Naive thymus-derived CD4-positive, alpha-beta T cell (primary cell): Measurements from ENCODE around the gene IGHMBP2. TPM values are rescaled to one million over a fixed set of nuclear protein-coding genes. Genes with fewer than 3 reads are reported as not detected.
"Not testable (repeated sequence)": the region's sequence is repeated elsewhere in the genome, so short reads cannot be mapped to it uniquely, and the experiment has no call there.

Experiments
- ATAC-seq: fragments of 150-1000 bp; cut with Tn5 transposase; 2 replicates; pipeline ENCODE4 v1.10.0; 2021; ENCODE audit warnings: mild to moderate bottlenecking, moderate library complexity
- CTCF ChIA-PET: fragments of 350-600 bp; sonication (Branson Sonifier 250); formaldehyde crosslinking; loops from one replicate; lab custom pipeline; 2021; ENCODE audit warnings: antibody characterized with exemption; lab: Charles Lee
- POLR2A ChIA-PET: fragments of 350-600 bp; sonication (Branson Sonifier 250); formaldehyde crosslinking; loops from one replicate; lab custom pipeline; 2021; ENCODE audit warnings: antibody characterized with exemption, inconsistent platforms; lab: Charles Lee
- DNase-seq, 9 donors: peaks; one replicate each; pipeline versions ENCODE4 v3.0.0 to v3.0.0-alpha.2; 2020 to 2022; ENCODE audit warnings: mixed read lengths in 1 of 9
- H3K27ac ChIP-seq: one replicate; pipeline ENCODE4 v1.7.0; 2013; ENCODE audit warnings: mild to moderate bottlenecking, low read depth, low read length, moderate library complexity
- H3K27me3 ChIP-seq, 2 donors: one replicate each; pipeline ENCODE4 v1.7.0; 2013; ENCODE audit warnings: low read length in 2 of 2, mild to moderate bottlenecking in 2 of 2, moderate library complexity in 2 of 2; ENCODE audit not compliant: control insufficient read depth in 2 of 2, insufficient read depth in 2 of 2
- H3K36me3 ChIP-seq, 3 experiments: 1 replicate in 2 of 3; 2 replicates in 1 of 3; pipeline ENCODE4 v1.7.0; 2013; ENCODE audit warnings: low read length in 3 of 3, mild to moderate bottlenecking in 3 of 3, moderate library complexity in 1 of 3; ENCODE audit not compliant: insufficient read depth in 3 of 3, control insufficient read depth in 2 of 3
- H3K4me1 ChIP-seq, 2 donors: one replicate each; pipeline ENCODE4 v1.7.0; 2013; ENCODE audit warnings: low read length in 2 of 2, mild to moderate bottlenecking in 2 of 2, moderate library complexity in 1 of 2; ENCODE audit not compliant: control insufficient read depth in 2 of 2, insufficient read depth in 2 of 2
- H3K4me3 ChIP-seq: 2 replicates; pipeline ENCODE4 v1.7.0; 2013; ENCODE audit warnings: mild to moderate bottlenecking, low read length
- H3K9me3 ChIP-seq, 3 experiments: 1 replicate in 2 of 3; 2 replicates in 1 of 3; pipeline ENCODE4 v1.7.0; 2013; ENCODE audit warnings: low read length in 3 of 3; ENCODE audit not compliant: control insufficient read depth in 2 of 3
- H3K27ac Mint-ChIP-seq, 9 donors: one replicate each; pipeline ENCODE4 v1.8.0; 2020 to 2022; ENCODE audit warnings: mixed read lengths in 9 of 9, mild to moderate bottlenecking in 8 of 9, moderate library complexity in 5 of 9, inconsistent platforms in 2 of 9
- H3K27me3 Mint-ChIP-seq, 5 donors: one replicate each; pipeline ENCODE4 v1.8.0; 2021 to 2022; ENCODE audit warnings: mixed read lengths in 5 of 5, mild to moderate bottlenecking in 1 of 5
- H3K36me3 Mint-ChIP-seq, 5 donors: one replicate each; pipeline ENCODE4 v1.8.0; 2020 to 2022; ENCODE audit warnings: mixed read lengths in 5 of 5, mild to moderate bottlenecking in 3 of 5, inconsistent platforms in 1 of 5
- H3K4me1 Mint-ChIP-seq, 7 donors: one replicate each; pipeline ENCODE4 v1.8.0; 2020 to 2022; ENCODE audit warnings: mixed read lengths in 7 of 7, mild to moderate bottlenecking in 3 of 7, inconsistent platforms in 1 of 7
- H3K4me3 Mint-ChIP-seq, 10 donors: one replicate each; pipeline ENCODE4 v1.8.0; 2020 to 2022; ENCODE audit warnings: mild to moderate bottlenecking in 10 of 10, mixed read lengths in 10 of 10, moderate library complexity in 6 of 10, inconsistent platforms in 2 of 10
- H3K9me3 Mint-ChIP-seq, 11 donors: one replicate each; pipeline ENCODE4 v1.8.0; 2020 to 2022; ENCODE audit warnings: mixed read lengths in 11 of 11, mild to moderate bottlenecking in 4 of 11, inconsistent platforms in 1 of 11, moderate library complexity in 1 of 11
- intact Hi-C, 2 donors: fragments of 100-400 bp; cut with micrococcal nuclease; formaldehyde crosslinking; loops; one replicate each; pipeline ENCODE4 v1.15.1; 2023
- polyA plus RNA-seq, 2 donors: library from polyadenylated mRNA; unstranded; fragments of 300-500 nt; fragmentation: Illumina TruSeq; gene quantifications; one replicate each; pipeline ENCODE4 v1.2.3, GENCODE V29; 2021
- total RNA-seq, 6 experiments: library from RNA in 5 of 6; stranded (reverse) in 5 of 6; gene quantifications; 1 replicate in 5 of 6; 2 replicates in 1 of 6; pipeline ENCODE4 v1.2.3 and lab custom pipeline; 2021 to 2026

The IGHMBP2 gene
- total and polyA plus RNA-seq, 7 experiments from 2014 or later, result 4.4 to 41.4 (median 32.2) TPM

DNA sequence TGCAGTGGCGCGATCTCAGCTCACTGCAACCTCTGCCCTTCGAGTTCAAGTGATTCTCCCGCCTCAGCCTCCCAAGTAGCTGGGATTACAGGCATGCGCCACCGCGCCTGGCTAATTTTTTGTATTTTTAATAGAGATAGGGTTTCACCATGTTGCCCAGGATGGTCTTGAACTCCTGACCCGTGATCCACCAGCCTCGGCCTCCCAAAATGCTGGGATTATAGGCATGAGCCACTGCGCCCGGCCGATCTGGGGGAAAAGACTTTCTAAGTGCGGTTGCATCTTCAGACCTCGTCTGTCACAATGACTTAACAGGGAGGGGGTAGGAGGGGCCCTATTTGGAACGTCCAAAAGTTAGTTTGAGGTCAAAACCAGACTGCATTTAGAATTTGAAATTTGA, 18.9 kb upstream of the IGHMBP2 start:
- H3K4me3 ChIP-seq, DNase-seq, CTCF ChIA-PET, H3K27ac ChIP-seq, H3K36me3 ChIP-seq, H3K27me3 Mint-ChIP-seq, POLR2A ChIA-PET, H3K4me1 ChIP-seq, H3K36me3 Mint-ChIP-seq, H3K27ac Mint-ChIP-seq, H3K4me1 Mint-ChIP-seq, H3K4me3 Mint-ChIP-seq, ATAC-seq, H3K9me3 ChIP-seq, H3K9me3 Mint-ChIP-seq, H3K27me3 ChIP-seq: not testable (repeated sequence)
- intact Hi-C loops, result loop anchor here in 1 of 2 donors (5.0 kb wide), 1 partner anchor 618 kb away; no protein-coding TSS in a partner anchor

DNA sequence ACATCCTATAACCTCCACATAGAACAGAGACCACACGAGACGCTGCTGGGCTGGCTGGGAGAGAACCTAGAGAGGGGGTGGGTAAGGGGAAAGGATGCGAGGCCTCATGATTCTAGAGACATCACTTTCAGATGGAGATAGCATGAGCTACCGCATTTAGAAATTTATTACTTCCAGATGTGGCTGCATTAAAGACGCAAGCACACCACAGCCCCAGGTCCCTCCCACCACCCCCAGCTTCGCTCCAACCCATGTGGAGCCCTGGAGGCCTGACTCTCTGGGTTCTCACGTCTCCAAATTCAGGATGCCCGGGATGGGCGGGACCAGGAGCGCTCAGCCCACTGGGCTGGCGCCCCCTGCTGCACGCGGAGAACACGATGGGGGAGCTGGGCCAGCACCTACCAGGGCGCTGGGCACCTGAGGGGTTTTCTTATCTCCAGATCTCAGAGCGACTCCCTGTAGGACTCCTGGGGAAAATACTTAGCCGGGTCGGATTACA, 13.7 kb upstream of the IGHMBP2 start:
- Histone ChIP-seq H3K36me3 (peaks cover 5 to 43% (median 6%) of the 10 kb centered on the region in 3 experiments), H3K9me3 (no peaks in the 10 kb centered on the region), H3K4me3 (no peak overlapping the region), H3K27ac (no peak overlapping the region), H3K27me3 (no peaks in the 10 kb centered on the region), H3K4me1 (no peaks in the 10 kb centered on the region)
- Mint-ChIP-seq H3K27ac (no peak overlapping the region), H3K4me1 (no peaks in the 10 kb centered on the region), H3K4me3 (peak overlapping the region in 1 of 10 donors; percentile 5), H3K9me3 (no peaks in the 10 kb centered on the region), H3K27me3 (no peaks in the 10 kb centered on the region), H3K36me3 (peaks cover 5 to 29% (median 9%) of the 10 kb centered on the region in 5 donors)
- ChIA-PET POLR2A (no interaction called here), CTCF (no interaction called here)
- DNase-seq (peak in 1 of 9 donors; percentile 7), ATAC-seq (no peak)
- intact Hi-C loops, result no loop called here

DNA sequence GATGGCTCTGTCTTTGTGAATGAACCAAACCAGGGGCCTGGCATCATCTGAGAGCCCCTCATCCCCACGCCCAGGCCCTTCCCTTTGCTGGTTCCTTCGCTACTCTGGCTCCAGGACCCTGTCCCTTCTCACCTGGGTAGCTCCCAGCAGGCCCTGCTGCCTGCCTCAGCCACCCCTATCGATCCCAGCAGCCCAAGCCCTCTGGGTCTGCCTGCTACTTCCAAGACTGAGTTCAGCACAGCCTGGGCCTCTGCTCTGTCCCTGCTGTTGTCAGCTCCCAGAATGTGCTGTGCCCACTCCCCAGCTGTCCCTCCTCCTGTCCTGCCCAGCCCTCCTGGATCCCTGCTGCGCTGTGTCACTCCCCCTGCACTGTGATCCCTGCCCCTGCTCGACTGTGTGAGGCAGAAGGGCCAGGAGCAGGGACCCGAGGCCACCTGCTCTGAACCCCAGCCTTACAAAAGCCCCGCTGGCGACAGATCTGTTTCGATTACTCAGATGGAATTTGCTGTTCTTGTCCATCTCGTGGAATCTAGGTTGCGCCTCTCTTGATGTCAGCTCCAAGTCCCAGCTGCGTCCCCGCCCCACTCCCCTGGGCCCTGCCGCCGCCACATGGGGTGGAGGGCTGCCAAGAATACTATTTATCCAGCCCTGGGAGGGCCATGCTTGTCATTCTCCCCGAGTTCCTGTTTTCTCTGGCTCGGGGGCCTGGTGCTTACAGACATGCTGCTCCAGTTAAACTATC, 13.0 kb upstream of the IGHMBP2 start:
- DNase-seq (no peak), ATAC-seq (no peak)
- H3K36me3 Mint-ChIP-seq, result peaks cover 5 to 29% (median 9%) of the 10 kb centered on the region in 5 donors
- Histone ChIP-seq H3K4me3 (no peak overlapping the region), H3K4me1 (no peaks in the 10 kb centered on the region), H3K27ac (no peak overlapping the region), H3K36me3 (peaks cover 6 to 48% (median 6%) of the 10 kb centered on the region in 3 experiments), H3K27me3 (no peaks in the 10 kb centered on the region), H3K9me3 (no peaks in the 10 kb centered on the region)
- H3K27ac Mint-ChIP-seq, result no peak overlapping the region
- ChIA-PET CTCF (no interaction called here), POLR2A (no interaction called here)
- intact Hi-C loops, result no loop called here
- H3K9me3 Mint-ChIP-seq, result no peaks in the 10 kb centered on the region
- no peaks in the 10 kb centered on the region for H3K4me1 Mint-ChIP-seq
- H3K27me3 Mint-ChIP-seq, result no peaks in the 10 kb centered on the region
- H3K4me3 Mint-ChIP-seq, result peak overlapping the region in 1 of 10 donors; percentile 5

DNA sequence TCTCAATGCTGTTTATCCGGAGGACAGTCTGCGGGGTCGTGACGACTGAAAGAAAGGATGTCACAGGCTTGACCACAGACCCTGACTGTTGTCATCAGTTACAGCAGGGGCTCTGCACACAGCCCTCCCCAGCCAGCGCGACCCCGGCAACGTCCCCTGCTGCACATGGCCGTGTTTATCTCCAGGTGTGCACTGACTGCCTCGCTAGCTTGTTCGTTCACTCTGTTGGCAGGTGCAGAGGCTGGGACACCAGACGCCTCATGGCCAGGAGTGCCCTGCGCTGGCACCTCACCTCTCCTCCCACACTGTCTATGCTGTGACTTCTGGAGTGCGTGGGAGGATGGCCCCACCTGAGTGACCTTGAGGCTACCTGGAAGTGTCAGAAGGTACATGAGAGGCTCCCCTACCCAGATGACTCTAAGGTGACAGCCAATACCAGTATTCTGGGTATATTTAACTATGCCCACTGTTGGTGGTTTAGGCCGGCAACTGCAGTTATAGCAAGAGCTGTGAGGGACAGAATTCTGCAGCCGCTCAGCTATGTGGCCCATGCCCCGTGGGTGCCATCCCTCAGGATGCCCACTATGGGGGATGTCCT, 12.2 kb upstream of the IGHMBP2 start:
- Mint-ChIP-seq H3K9me3 (no peaks in the 10 kb centered on the region), H3K36me3 (peaks cover 5 to 32% (median 9%) of the 10 kb centered on the region in 5 donors), H3K4me1 (no peaks in the 10 kb centered on the region), H3K27me3 (no peaks in the 10 kb centered on the region), H3K27ac (no peak overlapping the region), H3K4me3 (no peak overlapping the region)
- no peak overlapping the region for H3K4me3 ChIP-seq
- ChIA-PET POLR2A (no interaction called here), CTCF (no interaction called here)
- H3K27me3 ChIP-seq, result no peaks in the 10 kb centered on the region
- H3K4me1 ChIP-seq, result no peaks in the 10 kb centered on the region
- H3K9me3 ChIP-seq, result no peaks in the 10 kb centered on the region
- H3K36me3 ChIP-seq, result peaks cover 6 to 56% (median 8%) of the 10 kb centered on the region in 3 experiments
- no peak for DNase-seq
- intact Hi-C loops, result no loop called here
- ATAC-seq, result no peak
- H3K27ac ChIP-seq, result no peak overlapping the region

DNA sequence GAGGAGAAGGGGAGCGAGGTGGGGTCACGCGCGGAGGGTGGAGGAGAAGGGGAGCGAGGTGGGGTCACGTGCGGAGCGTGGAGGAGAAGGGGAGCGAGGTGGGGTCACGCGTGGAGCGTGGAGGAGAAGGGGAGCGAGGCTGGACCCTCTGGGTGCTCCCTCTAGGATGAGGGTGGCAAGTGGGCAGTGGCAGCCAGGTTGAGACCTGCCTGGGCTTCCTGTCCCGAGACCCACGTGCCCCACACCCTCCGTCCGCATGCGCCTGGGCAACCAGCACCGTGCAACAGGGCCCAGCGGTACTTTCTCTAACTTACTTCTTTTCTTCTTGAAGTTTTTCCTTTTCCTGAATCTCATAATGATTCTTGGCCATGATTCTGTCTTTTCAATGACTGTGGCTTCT, 11.1 kb upstream of the IGHMBP2 start:
- H3K4me3 Mint-ChIP-seq, result no peak overlapping the region
- H3K4me3 ChIP-seq, result no peak overlapping the region
- no peaks in the 10 kb centered on the region for H3K9me3 Mint-ChIP-seq
- H3K27me3 ChIP-seq, result no peaks in the 10 kb centered on the region
- intact Hi-C loops, result no loop called here
- CTCF ChIA-PET, result no interaction called here
- no peak overlapping the region for H3K27ac Mint-ChIP-seq
- peaks cover 6 to 36% (median 9%) of the 10 kb centered on the region in 5 donors for H3K36me3 Mint-ChIP-seq
- no peaks in the 10 kb centered on the region for H3K4me1 Mint-ChIP-seq
- no peaks in the 10 kb centered on the region for H3K4me1 ChIP-seq
- no peaks in the 10 kb centered on the region for H3K27me3 Mint-ChIP-seq
- POLR2A ChIA-PET, result no interaction called here
- no peak for ATAC-seq
- H3K27ac ChIP-seq, result no peak overlapping the region
- no peaks in the 10 kb centered on the region for H3K9me3 ChIP-seq
- H3K36me3 ChIP-seq, result peaks cover 10 to 68% (median 13%) of the 10 kb centered on the region in 3 experiments
- no peak for DNase-seq

DNA sequence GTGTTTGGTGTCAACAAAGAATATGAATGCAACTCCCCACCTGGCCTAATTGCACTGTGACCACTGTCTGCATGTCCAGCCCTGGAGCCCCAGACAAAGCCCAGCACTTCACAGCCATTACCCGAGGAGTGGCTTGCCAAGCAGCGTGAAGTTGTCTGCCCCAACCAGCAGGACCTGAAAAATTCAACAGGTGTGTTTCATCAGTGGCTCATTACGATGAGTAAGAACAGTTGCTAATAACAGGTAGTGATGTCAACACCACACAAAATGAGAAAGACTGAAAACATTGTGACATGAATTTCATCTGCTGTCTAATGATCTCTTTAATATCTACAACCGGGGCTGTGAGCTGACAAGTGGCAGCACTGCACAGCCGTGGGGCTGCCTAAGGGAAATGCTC, 10.4 kb upstream of the IGHMBP2 start:
- CTCF ChIA-PET, result no interaction called here
- Mint-ChIP-seq H3K4me1 (no peaks in the 10 kb centered on the region), H3K36me3 (peaks cover 6 to 43% (median 9%) of the 10 kb centered on the region in 5 donors), H3K9me3 (no peaks in the 10 kb centered on the region), H3K27ac (no peak overlapping the region), H3K4me3 (no peak overlapping the region), H3K27me3 (no peaks in the 10 kb centered on the region)
- Histone ChIP-seq H3K27ac (no peak overlapping the region), H3K9me3 (no peaks in the 10 kb centered on the region), H3K4me3 (no peak overlapping the region), H3K36me3 (peaks cover 10 to 75% (median 13%) of the 10 kb centered on the region in 3 experiments), H3K27me3 (no peaks in the 10 kb centered on the region), H3K4me1 (no peaks in the 10 kb centered on the region)
- POLR2A ChIA-PET, result no interaction called here
- DNase-seq, result no peak
- intact Hi-C loops, result no loop called here
- no peak for ATAC-seq
